IPS DF 6.9 (cell line): ENCODE results near the gene ADGRD1.

Source experiments
- DNase-seq: peaks from one replicate; pipeline ENCODE4 v3.0.0-alpha.2; 2013; ENCODE audit warnings: low read depth, low spot score
- H3K27ac ChIP-seq: one replicate; pipeline ENCODE4 v1.5.1; 2013; ENCODE audit warnings: low read length, control low read depth
- H3K27me3 ChIP-seq: 2 replicates; pipeline ENCODE4 v1.6.1; 2013; ENCODE audit warnings: mild to moderate bottlenecking, low read length; ENCODE audit not compliant: control insufficient read depth, insufficient read depth
- H3K36me3 ChIP-seq: 2 replicates; pipeline ENCODE4 v1.6.1; 2013; ENCODE audit warnings: low read length; ENCODE audit not compliant: control insufficient read depth, insufficient read depth
- H3K4me1 ChIP-seq: 2 replicates; pipeline ENCODE4 v1.6.1; 2013; ENCODE audit warnings: low read length; ENCODE audit not compliant: control insufficient read depth, insufficient read depth
- H3K4me3 ChIP-seq: 2 replicates; pipeline ENCODE4 v1.5.1; 2013; ENCODE audit warnings: mild to moderate bottlenecking, low read length
- H3K9me3 ChIP-seq: 2 replicates; pipeline ENCODE4 v1.6.1; 2013; ENCODE audit warnings: low read length, inconsistent platforms; ENCODE audit not compliant: control insufficient read depth, insufficient read depth
- WGBS: extraction: QIAGEN DNeasy Blood & Tissue Kit; methylation state at CpG from one replicate; pipeline ENCODE4 v1.1.7; 2013; ENCODE audit warnings: mixed read lengths, missing lambda C conversion rate; ENCODE audit not compliant: insufficient read length, insufficient coverage; 5-methylcytosine and 5-hydroxymethylcytosine counted together

Gene ADGRD1

GRCh38 chr12:131074221-131075083 lies 120.7 kb downstream of the ADGRD1 start:
- no CpG with 5 or more reads among the region's 18 CpGs for WGBS
- Histone ChIP-seq H3K27ac (no peak overlapping the region), H3K4me1 (no peaks in the 10 kb centered on the region), H3K4me3 (no peak overlapping the region), H3K9me3 (no peaks in the 10 kb centered on the region), H3K27me3 (no peaks in the 10 kb centered on the region), H3K36me3 (no peaks in the 10 kb centered on the region)
- no peak for DNase-seq

- Histone ChIP-seq H3K4me1 (no peaks in the 10 kb centered on the region), H3K36me3 (no peaks in the 10 kb centered on the region), H3K27me3 (no peaks in the 10 kb centered on the region), H3K4me3 (no peak overlapping the region), H3K9me3 (no peaks in the 10 kb centered on the region), H3K27ac (no peak overlapping the region)
- WGBS, result 100% methylated on average over 1 of the region's 6 CpGs
- no peak for DNase-seq
These were observed 121.5 kb downstream of the ADGRD1 start for GRCh38 chr12:131075194-131075593.

DNA sequence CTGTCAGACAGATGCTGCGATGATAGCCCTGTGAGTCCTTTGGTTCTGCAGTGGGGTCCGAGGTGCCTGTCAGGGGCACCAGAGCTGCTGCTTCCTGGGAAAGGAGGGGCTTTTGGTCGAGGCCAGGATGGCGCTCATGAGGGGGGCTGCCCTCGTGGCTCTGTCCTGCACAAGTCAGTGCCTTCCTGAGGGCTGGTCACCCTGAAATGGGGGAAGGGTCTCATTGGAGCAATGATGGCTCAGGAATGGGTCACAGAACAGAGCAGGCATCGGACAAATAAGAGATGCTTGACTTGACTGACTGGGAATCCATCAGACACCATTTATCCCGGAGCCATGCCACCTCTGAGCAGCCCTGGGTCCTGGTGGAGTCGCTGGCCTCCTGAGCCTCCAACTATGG lies 121.9 kb downstream of the ADGRD1 start:
- WGBS, result no CpG with 5 or more reads among the region's 8 CpGs
- DNase-seq, result no peak
- Histone ChIP-seq H3K4me1 (no peaks in the 10 kb centered on the region), H3K27ac (no peak overlapping the region), H3K4me3 (no peak overlapping the region), H3K27me3 (no peaks in the 10 kb centered on the region), H3K36me3 (no peaks in the 10 kb centered on the region), H3K9me3 (no peaks in the 10 kb centered on the region)

DNA sequence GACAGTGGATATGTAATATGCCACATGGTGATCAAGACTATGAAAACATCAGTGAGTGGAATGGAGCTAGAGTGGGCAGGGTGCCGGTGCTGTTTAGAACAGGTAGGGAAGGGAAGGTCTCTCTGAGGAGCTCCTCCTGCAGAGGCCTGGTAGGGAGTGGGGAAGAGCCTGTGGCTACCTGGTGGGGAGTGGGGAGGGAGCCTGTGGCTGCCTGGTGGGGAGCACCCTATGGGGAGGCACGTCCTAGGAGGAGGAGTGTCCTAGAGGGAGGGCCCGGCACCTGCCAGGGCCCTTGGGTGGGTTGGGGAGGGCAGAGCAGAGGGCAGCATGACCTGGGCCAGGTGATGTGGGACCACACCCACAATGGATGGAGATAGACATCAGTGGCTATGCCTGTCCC lies 122.6 kb downstream of the ADGRD1 start:
- DNase-seq, result no peak
- Histone ChIP-seq H3K9me3 (no peaks in the 10 kb centered on the region), H3K27ac (no peak overlapping the region), H3K4me1 (no peaks in the 10 kb centered on the region), H3K27me3 (no peaks in the 10 kb centered on the region), H3K4me3 (no peak overlapping the region), H3K36me3 (no peaks in the 10 kb centered on the region)
- WGBS, result no CpG with 5 or more reads among the region's 3 CpGs

- no peaks in the 10 kb centered on the region for H3K27me3 ChIP-seq
- WGBS, result no CpG with 5 or more reads among the region's 25 CpGs
- no peak overlapping the region for H3K27ac ChIP-seq
- H3K4me3 ChIP-seq, result no peak overlapping the region
- no peaks in the 10 kb centered on the region for H3K9me3 ChIP-seq
- no peaks in the 10 kb centered on the region for H3K4me1 ChIP-seq
- DNase-seq, result no peak
- H3K36me3 ChIP-seq, result no peaks in the 10 kb centered on the region
These were observed 123.4 kb downstream of the ADGRD1 start for GRCh38 chr12:131076791-131077747.

GRCh38 chr12:131077931-131078391 lies 124.3 kb downstream of the ADGRD1 start:
- Histone ChIP-seq H3K27me3 (no peaks in the 10 kb centered on the region), H3K4me3 (no peak overlapping the region), H3K27ac (no peak overlapping the region), H3K36me3 (no peaks in the 10 kb centered on the region), H3K9me3 (no peaks in the 10 kb centered on the region), H3K4me1 (no peaks in the 10 kb centered on the region)
- DNase-seq, result no peak
- WGBS, result no CpG with 5 or more reads among the region's 11 CpGs

GRCh38 chr12:131082290-131083194 lies 128.8 kb downstream of the ADGRD1 start:
- no peaks in the 10 kb centered on the region for H3K36me3 ChIP-seq
- H3K9me3 ChIP-seq, result no peaks in the 10 kb centered on the region

GRCh38 chr12:131084341-131085011 lies 130.8 kb downstream of the ADGRD1 start:
- Histone ChIP-seq H3K36me3 (no peaks in the 10 kb centered on the region), H3K4me3 (no peak overlapping the region), H3K9me3 (no peaks in the 10 kb centered on the region), H3K27me3 (no peaks in the 10 kb centered on the region), H3K27ac (no peak overlapping the region), H3K4me1 (no peaks in the 10 kb centered on the region)
- WGBS, result no CpG with 5 or more reads among the region's 28 CpGs
- DNase-seq, result no peak

More at GRCh38 chr12:131082290-131083194, 128.8 kb downstream of the ADGRD1 start:
- Histone ChIP-seq H3K27ac (no peak overlapping the region), H3K27me3 (no peaks in the 10 kb centered on the region), H3K4me1 (no peaks in the 10 kb centered on the region), H3K4me3 (no peak overlapping the region)
- DNase-seq, result no peak
- WGBS, result no CpG with 5 or more reads among the region's 23 CpGs

GRCh38 chr12:131085125-131085815 lies 131.6 kb downstream of the ADGRD1 start:
- Histone ChIP-seq H3K27ac (no peak overlapping the region), H3K27me3 (no peaks in the 10 kb centered on the region), H3K9me3 (no peaks in the 10 kb centered on the region), H3K4me3 (no peak overlapping the region), H3K4me1 (no peaks in the 10 kb centered on the region), H3K36me3 (no peaks in the 10 kb centered on the region)
- no CpG with 5 or more reads among the region's 22 CpGs for WGBS
- DNase-seq, result no peak
